Trophoblast cell (in vitro differentiated cells and primary cell): ENCODE measurements around the gene PXT1.

Source experiments
- DNase-seq, 2 donors: peaks; one replicate each; pipeline ENCODE4 v3.0.0-alpha.2; 2016
- H2AFZ ChIP-seq: 2 replicates; pipeline ENCODE4 v1.6.1; 2013; ENCODE audit warnings: low read length, moderate library complexity, mild to moderate bottlenecking; ENCODE audit not compliant: insufficient read depth, poor library complexity
- H2AK5ac ChIP-seq: 2 replicates; pipeline ENCODE4 v1.6.1; 2013; ENCODE audit warnings: mild to moderate bottlenecking, low read length
- H2BK120ac ChIP-seq: 2 replicates; pipeline ENCODE4 v1.6.1; 2013; ENCODE audit warnings: low read length, mild to moderate bottlenecking, moderate library complexity; ENCODE audit not compliant: insufficient read depth, poor library complexity
- H2BK12ac ChIP-seq: 2 replicates; pipeline ENCODE4 v1.6.1; 2013; ENCODE audit warnings: mild to moderate bottlenecking, low read length, moderate library complexity
- H2BK5ac ChIP-seq: 2 replicates; pipeline ENCODE4 v1.6.1; 2013; ENCODE audit warnings: low read length, low read depth, moderate library complexity, mild to moderate bottlenecking; ENCODE audit not compliant: poor library complexity
- H3K14ac ChIP-seq: 2 replicates; pipeline ENCODE4 v1.6.1; 2013; ENCODE audit warnings: mild to moderate bottlenecking, low read length
- H3K18ac ChIP-seq: 2 replicates; pipeline ENCODE4 v1.6.1; 2013; ENCODE audit warnings: mild to moderate bottlenecking, low read length
- H3K23ac ChIP-seq: 2 replicates; pipeline ENCODE4 v1.6.1; 2013; ENCODE audit warnings: low read length
- H3K27ac ChIP-seq: 2 replicates; pipeline ENCODE4 v1.5.1; 2013; ENCODE audit warnings: low read depth, mild to moderate bottlenecking, inconsistent platforms, low read length, moderate library complexity
- H3K27me3 ChIP-seq: 2 replicates; pipeline ENCODE4 v1.6.1; 2013; ENCODE audit warnings: inconsistent platforms, mild to moderate bottlenecking, low read length, moderate library complexity; ENCODE audit not compliant: insufficient read depth
- H3K36me3 ChIP-seq, 2 experiments: 1 replicate in 1 of 2; 2 replicates in 1 of 2; pipeline ENCODE4 v1.6.1; 2013; ENCODE audit warnings: low read length in 2 of 2, mild to moderate bottlenecking in 2 of 2, moderate library complexity in 1 of 2; ENCODE audit not compliant: insufficient read depth in 2 of 2, control insufficient read depth in 1 of 2
- H3K4ac ChIP-seq: 2 replicates; pipeline ENCODE4 v1.6.1; 2013; ENCODE audit warnings: low read depth, mild to moderate bottlenecking, low read length, moderate library complexity
- H3K4me1 ChIP-seq, 2 experiments: 1 replicate in 1 of 2; 2 replicates in 1 of 2; pipeline ENCODE4 v1.6.1; 2013; ENCODE audit warnings: low read length in 2 of 2, mild to moderate bottlenecking in 2 of 2, moderate library complexity in 1 of 2; ENCODE audit not compliant: insufficient read depth in 2 of 2, control insufficient read depth in 1 of 2
- H3K4me2 ChIP-seq: 2 replicates; pipeline ENCODE4 v1.6.1; 2013; ENCODE audit warnings: inconsistent platforms, mild to moderate bottlenecking, low read length, moderate library complexity
- H3K4me3 ChIP-seq: 2 replicates; pipeline ENCODE4 v1.5.1; 2013; ENCODE audit warnings: mild to moderate bottlenecking, low read depth, low read length, inconsistent platforms
- H3K79me1 ChIP-seq: one replicate; pipeline ENCODE4 v1.6.1; 2013; ENCODE audit warnings: low read length
- H3K79me2 ChIP-seq: 2 replicates; pipeline ENCODE4 v1.6.1; 2013; ENCODE audit warnings: low read length, mild to moderate bottlenecking; ENCODE audit not compliant: control insufficient read depth, insufficient read depth, poor library complexity
- H3K9ac ChIP-seq: 2 replicates; pipeline ENCODE4 v1.6.1; 2013; ENCODE audit warnings: mild to moderate bottlenecking, low read length
- H3K9me3 ChIP-seq: 2 replicates; pipeline ENCODE4 v1.6.1; 2013; ENCODE audit warnings: low read depth, mild to moderate bottlenecking, control low read depth, inconsistent platforms, low read length; ENCODE audit not compliant: insufficient read depth
- H4K12ac ChIP-seq: 2 replicates; pipeline ENCODE4 v1.6.1; 2013; ENCODE audit warnings: low read depth, mild to moderate bottlenecking, low read length, moderate library complexity
- H4K8ac ChIP-seq: 2 replicates; pipeline ENCODE4 v1.6.1; 2013; ENCODE audit warnings: low read depth, mild to moderate bottlenecking, low read length, moderate library complexity
- H4K91ac ChIP-seq: one replicate; pipeline ENCODE4 v1.6.1; 2013; ENCODE audit warnings: low read depth, mild to moderate bottlenecking, low read length, moderate library complexity
- WGBS: extraction: QIAGEN DNeasy Blood & Tissue Kit; methylation state at CpG from one replicate; pipeline ENCODE4 v1.1.7; 2013; ENCODE audit warnings: missing lambda C conversion rate; ENCODE audit not compliant: insufficient read length, insufficient coverage; ENCODE audit errors: extremely low coverage; 5-methylcytosine and 5-hydroxymethylcytosine counted together

PXT1 gene

GRCh38 chr6:36352477-36353157 is 90.0 kb downstream of the PXT1 start:
- H3K27ac ChIP-seq = no peak overlapping the region
- no peak overlapping the region for H3K4me2 ChIP-seq
- H3K4me1 ChIP-seq = peaks cover under 1 to 5% of the 10 kb centered on the region in 2 experiments
- H4K8ac ChIP-seq = no peak overlapping the region
- H3K9ac ChIP-seq = no peak overlapping the region
- no peak overlapping the region for H4K12ac ChIP-seq
- no peak overlapping the region for H3K14ac ChIP-seq
- H2BK120ac ChIP-seq = no peak overlapping the region
- no peak overlapping the region for H3K18ac ChIP-seq
- H4K91ac ChIP-seq = no peak overlapping the region
- no peak for DNase-seq
- H2AK5ac ChIP-seq = no peak overlapping the region
- no peaks in the 10 kb centered on the region for H3K27me3 ChIP-seq
- H3K23ac ChIP-seq = no peak overlapping the region
- no peaks in the 10 kb centered on the region for H3K79me2 ChIP-seq
- no peaks in the 10 kb centered on the region for H3K36me3 ChIP-seq
- H2AFZ ChIP-seq = no peak overlapping the region
- no peaks in the 10 kb centered on the region for H3K9me3 ChIP-seq
- no peaks in the 10 kb centered on the region for H3K79me1 ChIP-seq
- H2BK5ac ChIP-seq = no peak overlapping the region
- WGBS = no CpG with 5 or more reads among the region's 8 CpGs
- no peak overlapping the region for H3K4ac ChIP-seq
- H2BK12ac ChIP-seq = no peak overlapping the region
- H3K4me3 ChIP-seq = no peak overlapping the region

- H2BK5ac ChIP-seq = no peak overlapping the region
- no peaks in the 10 kb centered on the region for H3K27me3 ChIP-seq
- DNase-seq = peak; percentile 90 to 94
- H3K4me1 ChIP-seq = peaks cover 7 to 9% of the 10 kb centered on the region in 2 experiments
- H3K4me3 ChIP-seq = no peak overlapping the region
- H3K14ac ChIP-seq = no peak overlapping the region
- H3K18ac ChIP-seq = no peak overlapping the region
- H4K8ac ChIP-seq = no peak overlapping the region
- no peaks in the 10 kb centered on the region for H3K36me3 ChIP-seq
- no peak overlapping the region for H3K4ac ChIP-seq
- H4K12ac ChIP-seq = no peak overlapping the region
- H3K9me3 ChIP-seq = no peaks in the 10 kb centered on the region
- H3K4me2 ChIP-seq = no peak overlapping the region
- no peak overlapping the region for H2BK120ac ChIP-seq
- no peak overlapping the region for H3K27ac ChIP-seq
- H3K23ac ChIP-seq = no peak overlapping the region
- WGBS = no CpG with 5 or more reads among the region's 15 CpGs
- no peak overlapping the region for H2AK5ac ChIP-seq
- no peak overlapping the region for H3K9ac ChIP-seq
- no peak overlapping the region for H4K91ac ChIP-seq
- no peaks in the 10 kb centered on the region for H3K79me1 ChIP-seq
- no peak overlapping the region for H2AFZ ChIP-seq
- no peaks in the 10 kb centered on the region for H3K79me2 ChIP-seq
- H2BK12ac ChIP-seq = no peak overlapping the region
Measured at GRCh38 chr6:36350681-36351571, 91.7 kb downstream of the PXT1 start.

GRCh38 chr6:36350082-36350481 is 92.6 kb downstream of the PXT1 start:
- no peak overlapping the region for H4K8ac ChIP-seq
- H2BK120ac ChIP-seq = no peak overlapping the region
- H3K18ac ChIP-seq = no peak overlapping the region
- H3K79me2 ChIP-seq = no peaks in the 10 kb centered on the region
- H3K4ac ChIP-seq = no peak overlapping the region
- H4K91ac ChIP-seq = no peak overlapping the region
- H4K12ac ChIP-seq = no peak overlapping the region
- no peak for DNase-seq
- no peak overlapping the region for H3K14ac ChIP-seq
- H2BK5ac ChIP-seq = no peak overlapping the region
- no peaks in the 10 kb centered on the region for H3K79me1 ChIP-seq
- no peaks in the 10 kb centered on the region for H3K36me3 ChIP-seq
- no peak overlapping the region for H2AK5ac ChIP-seq
- H2BK12ac ChIP-seq = no peak overlapping the region
- H2AFZ ChIP-seq = no peak overlapping the region
- no peaks in the 10 kb centered on the region for H3K27me3 ChIP-seq
- no peak overlapping the region for H3K4me3 ChIP-seq
- H3K9ac ChIP-seq = no peak overlapping the region
- H3K27ac ChIP-seq = no peak overlapping the region
- no peak overlapping the region for H3K4me2 ChIP-seq
- no CpG with 5 or more reads among the region's 4 CpGs for WGBS
- no peak overlapping the region for H3K23ac ChIP-seq
- H3K4me1 ChIP-seq = peaks cover 9 to 11% of the 10 kb centered on the region in 2 experiments
- H3K9me3 ChIP-seq = no peaks in the 10 kb centered on the region

- Histone ChIP-seq H2AFZ (no peak overlapping the region), H4K12ac (no peak overlapping the region), H2AK5ac (no peak overlapping the region), H3K4ac (no peak overlapping the region), H3K9ac (no peak overlapping the region), H4K8ac (no peak overlapping the region), H2BK5ac (no peak overlapping the region), H3K4me1 (peaks cover 9 to 11% of the 10 kb centered on the region in 2 experiments), H3K79me1 (no peaks in the 10 kb centered on the region), H3K9me3 (no peaks in the 10 kb centered on the region), H3K18ac (no peak overlapping the region), H3K23ac (no peak overlapping the region), H3K27ac (no peak overlapping the region), H2BK12ac (no peak overlapping the region), H2BK120ac (no peak overlapping the region), H3K36me3 (no peaks in the 10 kb centered on the region), H3K4me3 (no peak overlapping the region), H3K4me2 (no peak overlapping the region), H3K27me3 (no peaks in the 10 kb centered on the region), H4K91ac (no peak overlapping the region), H3K14ac (no peak overlapping the region), H3K79me2 (no peaks in the 10 kb centered on the region)
- DNase-seq = no peak
- no CpG with 5 or more reads among the region's 6 CpGs for WGBS
Measured at GRCh38 chr6:36349240-36349639, 93.4 kb downstream of the PXT1 start.
